VCaP (cell line): ENCODE data around the gene CUL2.

Experiments
- H3K27ac ChIP-seq: fragments of 450-650 bp; 2 replicates; pipeline ENCODE4 v1.5.1; 2017
- TF ChIP-seq, protein P1 (sequence below): fragments of 450-650 bp; conservative IDR thresholded peaks from 2 replicates; pipeline ENCODE4 v1.5.1; 2017; ENCODE audit warnings: mild to moderate bottlenecking, moderate library complexity

Gene CUL2

DNA sequence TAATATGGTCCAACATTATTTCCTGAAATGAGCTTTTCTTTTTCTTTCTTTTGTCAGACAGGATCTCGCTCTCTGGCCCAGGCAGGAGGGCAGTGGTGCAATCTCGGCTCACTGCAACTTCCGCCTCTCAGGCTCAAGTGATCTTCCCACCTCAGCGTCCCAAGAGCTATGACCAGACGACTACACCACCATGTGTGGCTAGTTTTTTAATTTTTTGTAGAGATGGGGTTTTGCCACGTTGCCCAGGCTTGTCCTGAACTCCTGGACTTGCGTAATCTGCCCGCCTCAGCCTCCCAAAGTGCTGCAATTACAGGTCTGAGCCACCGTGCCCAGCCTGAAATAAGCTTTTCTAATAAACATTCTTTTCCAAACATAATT is 48.6 kb downstream of the CUL2 start:
- TF ChIP-seq, protein P1, sequence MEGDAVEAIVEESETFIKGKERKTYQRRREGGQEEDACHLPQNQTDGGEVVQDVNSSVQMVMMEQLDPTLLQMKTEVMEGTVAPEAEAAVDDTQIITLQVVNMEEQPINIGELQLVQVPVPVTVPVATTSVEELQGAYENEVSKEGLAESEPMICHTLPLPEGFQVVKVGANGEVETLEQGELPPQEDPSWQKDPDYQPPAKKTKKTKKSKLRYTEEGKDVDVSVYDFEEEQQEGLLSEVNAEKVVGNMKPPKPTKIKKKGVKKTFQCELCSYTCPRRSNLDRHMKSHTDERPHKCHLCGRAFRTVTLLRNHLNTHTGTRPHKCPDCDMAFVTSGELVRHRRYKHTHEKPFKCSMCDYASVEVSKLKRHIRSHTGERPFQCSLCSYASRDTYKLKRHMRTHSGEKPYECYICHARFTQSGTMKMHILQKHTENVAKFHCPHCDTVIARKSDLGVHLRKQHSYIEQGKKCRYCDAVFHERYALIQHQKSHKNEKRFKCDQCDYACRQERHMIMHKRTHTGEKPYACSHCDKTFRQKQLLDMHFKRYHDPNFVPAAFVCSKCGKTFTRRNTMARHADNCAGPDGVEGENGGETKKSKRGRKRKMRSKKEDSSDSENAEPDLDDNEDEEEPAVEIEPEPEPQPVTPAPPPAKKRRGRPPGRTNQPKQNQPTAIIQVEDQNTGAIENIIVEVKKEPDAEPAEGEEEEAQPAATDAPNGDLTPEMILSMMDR = no peak
- no peak overlapping the region for H3K27ac ChIP-seq

DNA sequence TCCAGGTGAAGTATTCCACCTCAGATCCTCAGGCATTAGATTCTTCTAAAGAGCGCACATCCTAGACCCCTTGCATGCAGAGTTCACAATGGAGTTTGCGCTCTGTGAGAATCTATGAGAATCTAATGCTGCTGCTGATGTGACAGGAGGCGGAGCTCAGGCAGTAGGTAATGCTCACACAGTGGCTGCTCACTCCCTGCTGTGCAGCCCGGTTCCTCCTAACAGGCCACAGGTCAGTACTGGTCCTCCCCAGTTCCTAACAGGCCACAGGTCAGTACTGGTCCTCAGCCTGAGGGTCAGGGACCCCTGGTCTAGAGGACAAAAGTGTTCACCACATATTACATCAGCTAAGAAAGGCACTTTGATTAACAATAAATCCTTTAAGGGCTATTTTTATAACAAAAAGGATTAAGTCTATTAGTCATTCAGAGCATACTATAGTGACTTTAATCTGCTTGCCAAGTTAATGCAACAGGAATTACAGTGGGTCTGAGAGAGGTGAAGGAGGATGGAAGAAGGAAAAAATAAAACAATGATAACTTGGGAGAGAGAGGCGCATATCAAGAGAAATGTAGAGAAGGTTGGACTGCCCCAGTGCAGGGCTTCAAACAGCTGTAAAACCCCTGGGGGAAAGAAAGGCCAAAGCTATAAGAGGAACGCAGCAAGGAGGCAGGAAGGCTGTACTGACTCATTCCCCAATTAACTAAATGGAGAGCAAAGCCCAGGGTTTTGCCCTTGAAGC is 49.2 kb downstream of the CUL2 start:
- TF ChIP-seq, protein P1 = no peak
- no peak overlapping the region for H3K27ac ChIP-seq

GRCh38 chr10:35037104-35037503 is 53.0 kb downstream of the CUL2 start:
- no peak overlapping the region for H3K27ac ChIP-seq
- TF ChIP-seq, protein P1 = no peak

- TF ChIP-seq, protein P1 = no peak
- H3K27ac ChIP-seq = no peak overlapping the region
Measured at GRCh38 chr10:35035606-35036005, 54.5 kb downstream of the CUL2 start.

- TF ChIP-seq, protein P1 = peak; percentile 72
Measured at GRCh38 chr10:35027567-35027966, 62.6 kb downstream of the CUL2 start.

DNA sequence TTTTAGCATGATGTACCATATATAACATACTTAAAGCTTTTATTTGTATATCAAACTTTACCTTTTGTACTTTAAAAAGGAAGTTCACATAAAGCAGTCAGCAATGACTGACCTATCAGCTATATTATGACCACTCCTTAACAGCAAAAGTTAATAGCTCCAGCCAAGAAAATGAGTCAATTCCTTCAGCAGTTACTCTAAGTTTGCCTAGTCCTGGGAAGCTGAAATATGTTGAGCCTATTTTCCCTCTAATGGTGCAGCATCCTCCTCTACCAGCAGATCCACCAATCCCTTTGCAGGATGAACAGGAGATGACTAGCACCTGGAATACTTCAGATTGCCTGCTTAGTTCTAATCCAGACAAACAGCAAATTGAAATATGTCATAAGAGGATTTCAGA is 64.2 kb downstream of the CUL2 start:
- TF ChIP-seq, protein P1 = no peak
- H3K27ac ChIP-seq = no peak overlapping the region

More at GRCh38 chr10:35027567-35027966, 62.6 kb downstream of the CUL2 start:
- H3K27ac ChIP-seq = no peak overlapping the region

- TF ChIP-seq, protein P1 = no peak
Measured at GRCh38 chr10:35020481-35020880, 69.7 kb downstream of the CUL2 start.

More at GRCh38 chr10:35020481-35020880, 69.7 kb downstream of the CUL2 start:
- no peak overlapping the region for H3K27ac ChIP-seq
